Midbrain (tissue), 1 donor: ENCODE data around the gene SPARC.
A peak's percentile ranks its signal among the peaks of the same experiment; 100 is the strongest.

Experiments used
- DNase-seq: peaks from one replicate; lab custom pipeline; 2025; lab: John Stamatoyannopoulos, UW

Gene SPARC

GRCh38 chr5:151659001-151659754, 27.5 kb downstream of the SPARC start:
- peak; percentile 90 for DNase-seq

DNA sequence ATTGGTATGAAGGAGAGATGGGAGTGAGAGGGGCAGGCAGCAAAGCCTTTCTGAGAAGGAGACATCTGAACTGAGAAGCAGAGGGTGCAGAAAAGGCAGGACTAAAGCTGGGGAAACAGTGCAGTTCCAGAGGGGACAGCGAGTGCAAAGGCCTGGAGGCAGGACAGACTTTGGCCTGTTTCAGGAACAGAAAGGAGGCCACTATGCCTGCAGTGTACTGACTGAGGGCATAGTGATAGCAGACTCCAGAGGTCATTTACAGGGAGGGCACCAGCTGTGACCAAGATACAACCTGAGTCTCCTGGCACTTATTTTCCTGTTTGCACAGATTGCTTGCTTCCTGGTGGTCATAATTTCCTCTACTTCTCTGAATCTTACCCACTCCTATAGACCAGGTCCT, 29.6 kb downstream of the SPARC start:
- DNase-seq: no peak

- DNase-seq: no peak
Measured at GRCh38 chr5:151656311-151656710, 30.4 kb downstream of the SPARC start.

- DNase-seq: peak; percentile 85
Measured at GRCh38 chr5:151651997-151652645, 34.6 kb downstream of the SPARC start.

DNA sequence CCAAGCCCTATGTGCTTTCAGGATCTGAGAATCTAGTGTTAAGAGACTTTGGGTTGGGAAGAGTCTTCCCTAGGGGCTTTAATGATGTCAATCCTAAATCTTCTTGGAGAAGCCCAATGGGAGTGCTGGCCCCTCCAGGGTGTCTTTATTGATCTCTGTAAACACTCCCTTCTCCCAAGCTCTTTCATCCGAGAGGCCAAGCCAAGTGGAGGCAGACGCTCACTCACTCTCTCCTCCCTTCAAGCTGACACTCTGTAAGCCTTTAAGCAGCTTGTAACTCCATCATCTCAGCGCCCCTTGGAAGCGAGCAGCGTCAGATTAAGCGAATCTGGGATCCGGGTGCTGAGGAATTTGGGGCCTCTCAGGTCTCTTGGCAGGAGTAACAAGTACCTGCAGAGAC, 37.7 kb downstream of the SPARC start:
- DNase-seq: no peak

GRCh38 chr5:151648089-151648488, 38.6 kb downstream of the SPARC start:
- DNase-seq: no peak

- no peak for DNase-seq
Measured at GRCh38 chr5:151647320-151647861, 39.3 kb downstream of the SPARC start.

- no peak for DNase-seq
Measured at GRCh38 chr5:151646334-151646733, 40.4 kb downstream of the SPARC start.

- DNase-seq: no peak
Measured at GRCh38 chr5:151643388-151643787, 43.3 kb downstream of the SPARC start.

DNA sequence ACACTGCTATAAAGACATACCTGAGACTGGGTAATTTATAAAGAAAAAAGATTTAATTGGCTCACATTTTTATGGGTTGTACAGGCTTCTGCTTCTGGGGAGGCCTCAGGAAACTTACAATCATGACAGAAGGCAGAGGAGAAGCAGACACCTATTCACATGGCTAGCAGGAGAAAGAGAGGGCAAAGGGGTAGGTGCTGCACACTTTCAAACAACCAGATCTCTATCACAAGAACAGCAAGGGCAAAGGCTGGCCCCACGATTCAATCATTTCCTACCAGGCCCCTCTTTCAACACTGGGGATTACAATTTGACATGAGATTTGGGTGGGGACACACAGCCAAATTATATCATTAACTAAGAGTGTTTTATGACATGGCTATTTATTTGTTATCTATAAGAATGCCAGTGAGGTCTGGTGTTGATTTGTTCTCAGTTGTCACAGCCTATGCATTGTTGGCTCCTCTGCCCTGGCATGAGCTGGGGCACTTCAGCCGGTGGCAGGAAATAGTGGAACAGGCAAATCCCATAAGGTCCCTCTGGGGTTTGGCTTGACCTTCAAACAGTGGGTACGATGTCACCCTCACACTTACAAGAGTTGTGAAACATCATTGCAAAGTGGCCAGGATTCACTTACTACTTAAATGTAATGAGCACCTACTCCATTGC, 44.1 kb downstream of the SPARC start:
- DNase-seq: no peak

- DNase-seq: no peak
Measured at GRCh38 chr5:151638619-151639018, 48.1 kb downstream of the SPARC start.

GRCh38 chr5:151637676-151638075, 49.0 kb downstream of the SPARC start:
- no peak for DNase-seq

GRCh38 chr5:151633892-151634291, 52.8 kb downstream of the SPARC start:
- no peak for DNase-seq

- no peak for DNase-seq
Measured at GRCh38 chr5:151632941-151633340, 53.8 kb downstream of the SPARC start.

DNA sequence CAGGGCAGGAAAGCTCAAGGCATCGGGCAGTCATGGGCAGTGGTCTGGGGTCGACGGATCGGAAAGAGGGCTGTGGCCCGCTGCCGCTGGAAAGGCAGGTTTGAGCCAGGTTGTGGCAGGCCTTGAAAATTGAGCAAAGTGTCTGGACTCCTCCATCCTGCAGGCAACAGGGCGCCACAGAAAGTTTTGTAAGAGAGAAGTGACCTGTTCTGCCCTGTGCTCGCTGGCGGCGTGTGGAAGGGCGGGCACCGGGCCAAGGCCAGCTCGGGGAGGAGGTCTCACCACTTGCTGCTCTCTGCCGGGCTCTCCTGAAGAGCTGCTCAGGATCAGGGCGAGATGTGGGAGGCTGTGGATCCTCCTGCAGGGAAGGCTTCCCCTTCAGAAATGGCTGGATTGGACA, 54.2 kb downstream of the SPARC start:
- DNase-seq: no peak

- DNase-seq: no peak
Measured at GRCh38 chr5:151631941-151632340, 54.8 kb downstream of the SPARC start.

GRCh38 chr5:151630088-151630487, 56.6 kb downstream of the SPARC start:
- no peak for DNase-seq

DNA sequence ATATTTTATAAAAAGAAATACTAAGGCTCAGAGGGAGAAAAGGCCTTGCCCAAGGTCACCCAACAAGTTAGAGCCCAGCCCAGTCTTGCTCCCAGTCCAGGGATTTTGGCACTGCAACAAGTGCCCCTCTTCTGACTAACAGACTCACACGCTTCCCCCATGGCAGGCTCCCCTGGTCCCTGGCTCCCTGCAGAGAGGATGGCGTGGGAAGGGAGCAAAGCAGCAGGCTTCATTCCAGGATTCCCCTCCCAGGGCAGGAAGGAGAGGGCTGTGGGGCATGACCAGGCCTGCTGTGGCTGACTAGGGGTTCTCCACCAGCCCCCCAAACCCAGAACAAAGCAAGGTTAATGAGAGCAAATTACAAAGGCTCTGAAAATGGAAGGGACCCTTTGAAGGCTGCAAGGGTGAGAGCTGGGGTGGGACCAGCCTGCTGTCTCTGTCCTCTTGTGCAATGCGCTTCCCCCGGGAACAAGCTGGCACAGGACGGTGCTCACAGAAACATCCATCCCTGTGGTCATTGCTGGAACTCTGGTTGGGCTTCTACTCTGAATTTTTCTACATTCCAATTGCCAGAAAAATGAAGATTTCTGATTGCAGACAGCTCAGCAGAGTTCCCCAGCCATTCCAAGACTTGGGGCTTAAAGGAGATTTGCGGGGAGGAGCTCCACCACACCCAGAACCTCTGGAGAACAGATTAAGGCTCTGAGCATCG, 58.4 kb downstream of the SPARC start:
- no peak for DNase-seq

GRCh38 chr5:151627650-151628049, 59.1 kb downstream of the SPARC start:
- no peak for DNase-seq

DNA sequence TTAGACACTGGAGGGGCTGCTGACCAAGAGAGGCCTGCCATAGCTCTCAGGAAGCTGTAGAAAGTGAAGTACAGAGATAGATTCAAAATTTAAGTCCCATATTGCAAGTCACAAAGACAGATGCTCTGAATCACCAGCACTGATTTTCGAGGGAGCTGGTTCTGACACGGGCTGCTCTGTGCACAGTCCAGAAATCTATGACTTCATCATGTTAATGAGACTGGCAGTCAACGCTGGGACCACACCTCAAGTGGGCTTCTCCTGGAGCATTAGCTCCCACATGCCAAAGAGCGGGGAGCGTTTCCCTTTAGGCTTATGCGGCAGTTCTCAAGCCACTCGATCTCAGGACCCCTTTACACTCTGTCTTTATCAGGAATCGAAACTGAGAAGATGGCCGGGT, 61.4 kb downstream of the SPARC start:
- DNase-seq: no peak

GRCh38 chr5:151624476-151624875, 62.2 kb downstream of the SPARC start:
- no peak for DNase-seq

DNA sequence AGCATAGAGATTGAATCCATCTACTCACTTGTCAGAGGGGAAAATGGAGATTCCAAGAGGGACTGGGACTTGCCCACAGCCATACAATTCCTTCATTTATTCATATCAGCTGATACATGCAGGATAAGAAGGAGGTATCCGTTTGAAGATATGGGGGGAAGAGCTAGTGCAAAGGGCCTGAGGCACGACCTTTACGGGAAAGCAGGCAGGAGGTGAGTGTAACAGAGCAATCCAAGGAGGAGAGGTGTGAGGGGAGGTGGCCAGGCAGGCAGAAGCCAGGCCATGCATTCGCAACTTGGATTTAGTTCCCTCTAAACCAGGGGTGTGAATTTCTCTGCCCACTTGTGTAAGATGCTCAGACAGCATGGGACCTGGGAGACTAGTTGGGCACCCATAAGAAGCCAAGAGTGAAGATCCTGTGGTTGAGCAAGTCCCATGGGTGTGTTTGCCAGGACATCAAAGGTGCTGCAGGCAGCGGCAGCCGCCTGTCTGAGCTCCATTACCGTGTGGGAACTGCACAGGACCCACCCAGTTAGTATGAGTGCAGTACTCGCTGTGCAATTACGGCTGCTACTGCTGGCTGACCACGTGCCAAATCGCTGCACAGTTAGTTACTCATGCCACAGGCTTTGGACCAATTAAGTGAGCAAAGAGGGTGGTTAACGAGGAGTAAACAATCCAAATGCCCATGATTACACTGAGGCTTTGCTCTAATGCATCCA, 64.2 kb downstream of the SPARC start:
- DNase-seq: no peak
